GM10266 (cell line): Measurements from ENCODE around the gene FAM90A1.
A peak's percentile ranks its signal among the peaks of the same experiment; 100 is the strongest.
"Not testable (repeated sequence)": the region's sequence is repeated elsewhere in the genome, so short reads cannot be mapped to it uniquely, and the experiment has no call there.

Experiments used
- DNase-seq: peaks from one replicate; pipeline ENCODE4 v3.0.0; 2012; ENCODE audit errors: extremely low spot score

Gene FAM90A1, protein sequence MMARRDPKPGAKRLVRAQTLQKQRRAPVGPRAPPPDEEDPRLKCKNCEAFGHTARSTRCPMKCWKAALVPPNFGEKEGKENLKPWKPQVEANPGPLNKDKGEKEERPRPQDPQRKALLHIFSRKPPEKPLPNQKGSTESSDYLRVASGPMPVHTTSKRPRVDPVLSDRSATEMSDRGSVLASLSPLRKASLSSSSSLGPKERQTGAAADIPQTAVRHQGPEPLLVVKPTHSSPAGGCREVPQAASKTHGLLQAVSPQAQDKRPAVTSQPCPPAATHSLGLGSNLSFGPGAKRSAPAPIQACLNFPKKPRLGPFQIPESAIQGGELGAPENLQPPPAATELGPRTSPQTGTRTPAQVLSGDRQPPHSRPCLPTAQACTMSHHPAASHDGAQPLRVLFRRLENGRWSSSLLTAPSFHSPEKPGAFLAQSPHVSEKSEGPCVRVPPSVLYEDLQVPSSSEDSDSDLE

DNA sequence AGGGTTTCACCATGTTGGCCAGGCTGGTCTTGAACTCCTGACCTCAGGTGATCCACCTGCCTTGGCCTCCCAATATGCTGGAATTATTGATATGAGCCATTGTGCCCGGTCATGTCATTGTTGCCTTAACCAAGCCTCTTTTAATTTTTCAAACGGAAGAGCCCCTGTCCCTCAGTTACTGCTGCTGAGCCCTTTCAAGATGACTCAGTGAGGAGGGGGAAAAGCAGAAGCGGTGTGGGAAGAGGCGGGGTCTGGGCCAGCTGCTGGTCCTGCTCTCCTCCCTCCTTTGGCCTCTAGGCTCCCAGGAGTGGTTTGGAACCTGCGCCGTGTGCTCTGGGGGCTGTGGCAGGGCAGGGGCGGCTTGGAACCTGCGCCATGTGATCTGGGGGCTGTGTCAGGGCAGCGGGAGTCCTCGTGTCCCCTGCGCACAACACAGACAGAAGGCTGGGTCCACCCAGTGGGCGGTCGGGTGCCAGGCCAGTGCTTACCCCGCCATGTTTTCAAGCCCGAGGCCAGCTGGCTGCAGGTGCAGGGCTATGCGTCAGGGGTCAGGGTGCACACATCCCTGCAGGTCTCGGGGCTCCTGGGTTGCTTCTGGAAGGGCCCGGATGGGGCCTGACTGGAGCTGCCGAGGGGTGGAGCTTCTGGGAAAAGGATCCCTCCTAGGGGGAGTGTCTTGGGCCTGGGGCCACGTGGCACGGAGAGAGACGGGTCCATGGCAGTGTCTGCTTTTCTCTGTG is at the start of gene FAM90A1:
Gene FAM90A1, minus strand, starts transcription at position 627 of the 740 bp plus-strand sequence. CDS start 2,786 bp downstream, outside the sequence.
- peak; percentile 5 for DNase-seq

DNA sequence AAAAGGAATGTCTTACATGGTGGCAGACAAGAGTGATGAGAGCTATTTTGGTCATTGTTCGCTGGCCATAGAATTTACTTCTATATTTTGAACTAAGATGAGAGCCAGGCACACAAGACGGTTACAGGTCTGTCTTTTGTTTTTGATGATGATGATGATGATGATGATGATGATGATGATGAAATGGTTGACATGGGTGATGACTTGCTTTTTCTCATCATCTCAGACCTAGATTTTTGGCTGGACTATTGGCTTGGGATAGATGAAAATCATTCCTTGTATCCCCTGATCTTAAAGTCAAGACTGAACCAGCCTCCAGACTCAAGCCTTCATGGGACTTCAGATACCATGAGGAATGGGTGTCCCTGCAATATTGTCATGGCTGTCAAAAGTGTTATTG is 49.0 kb upstream of the FAM90A1 start:
- DNase-seq, result not testable (repeated sequence)

DNA sequence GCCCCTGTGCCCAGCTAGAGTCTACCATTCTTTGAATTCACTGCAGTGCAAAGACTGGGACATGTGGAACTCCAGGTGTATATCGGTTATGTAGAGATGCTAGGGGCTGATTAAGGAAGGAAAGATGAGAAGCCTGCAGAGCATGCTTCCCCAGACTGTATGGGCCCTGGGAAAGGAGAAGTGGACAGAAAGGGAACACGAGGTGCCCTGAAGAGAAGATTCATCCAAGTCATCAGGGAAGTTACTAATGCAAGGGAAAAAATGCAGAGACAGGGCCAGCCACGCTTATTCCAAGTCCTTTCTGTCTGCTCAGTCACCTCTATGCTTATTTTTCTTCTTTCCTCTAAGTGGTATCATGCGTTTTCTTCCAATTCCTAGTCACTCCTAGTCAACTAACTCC is 39.3 kb upstream of the FAM90A1 start:
- DNase-seq, result not testable (repeated sequence)

DNA sequence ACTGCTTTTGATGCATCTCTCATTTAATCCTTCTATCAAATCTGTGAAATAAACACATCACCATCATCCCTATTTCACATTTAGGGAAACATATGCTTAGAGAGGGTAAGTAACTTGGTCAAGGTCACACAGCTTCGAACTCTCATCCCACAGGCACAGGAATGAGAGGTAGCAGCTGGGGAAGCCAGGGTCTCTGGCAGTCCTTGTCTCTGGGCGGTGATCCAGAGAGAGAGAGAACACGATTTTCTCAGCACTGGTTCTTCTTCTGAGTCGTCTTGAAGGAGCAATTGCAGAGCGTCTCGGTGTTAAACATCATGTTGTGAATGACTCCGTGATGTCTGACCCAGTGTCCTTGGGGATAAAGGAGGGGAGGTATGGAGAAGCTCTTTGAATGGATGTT is 36.8 kb upstream of the FAM90A1 start:
- DNase-seq, result not testable (repeated sequence)

DNA sequence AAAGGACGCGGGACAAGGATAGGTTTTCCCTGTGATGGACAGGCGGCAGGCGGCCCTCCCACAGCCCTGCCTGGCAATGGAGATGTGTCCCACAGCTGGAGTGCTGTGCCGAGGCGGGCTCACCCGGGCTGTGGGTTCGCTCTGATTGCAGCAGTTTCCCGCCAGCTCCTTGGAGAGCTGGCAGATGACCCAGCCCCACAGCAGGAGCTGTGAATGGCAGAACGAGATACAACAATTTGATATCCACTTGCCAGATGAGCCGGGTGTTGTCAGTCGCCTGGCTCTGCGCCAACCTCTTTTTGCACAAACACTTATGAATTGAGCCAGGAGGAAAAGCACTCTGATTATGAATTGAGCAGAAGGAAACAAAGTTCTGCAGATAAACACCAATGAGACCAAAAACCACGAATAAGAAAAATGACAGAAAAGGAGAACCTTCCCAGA is 33.7 kb upstream of the FAM90A1 start:
- not testable (repeated sequence) for DNase-seq

DNA sequence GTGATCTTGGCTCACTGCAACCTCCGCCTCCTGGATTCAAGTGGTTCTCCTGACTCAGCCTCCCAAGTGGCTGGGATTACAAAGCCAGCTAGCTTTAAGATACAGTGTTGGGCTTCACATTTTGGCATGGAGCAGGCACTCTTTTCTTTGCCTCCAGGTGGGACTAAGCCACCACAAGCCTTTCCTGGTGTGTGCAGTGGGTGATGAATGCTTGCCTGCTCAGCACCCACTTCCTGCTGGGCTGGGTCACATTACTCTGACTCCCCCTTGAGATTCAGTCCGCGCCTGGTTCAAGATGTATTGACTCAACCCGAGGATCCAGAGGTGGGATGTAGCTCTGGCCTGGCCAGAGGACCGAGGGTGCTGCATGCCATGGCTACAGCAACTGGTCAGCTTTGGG is 28.9 kb upstream of the FAM90A1 start:
- DNase-seq, result not testable (repeated sequence)

DNA sequence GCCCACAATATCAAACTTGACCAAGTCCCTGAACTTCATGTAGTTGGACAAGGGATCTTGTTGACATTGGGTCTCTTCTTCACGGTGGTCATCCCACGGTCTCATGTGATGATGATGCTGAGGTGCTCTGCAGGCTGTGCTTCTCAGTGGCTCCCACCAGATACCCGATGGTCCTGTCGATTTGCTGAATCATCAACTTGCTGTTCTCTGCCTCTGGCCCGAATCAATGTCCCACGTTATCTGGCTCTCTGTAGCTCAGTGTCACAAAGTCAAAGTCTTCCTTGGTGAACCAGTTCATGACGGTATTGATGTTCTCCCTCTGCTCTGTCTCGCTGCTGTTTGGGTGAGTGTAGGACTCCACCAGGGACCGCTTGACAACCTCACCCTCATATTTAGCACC is 27.3 kb upstream of the FAM90A1 start:
- not testable (repeated sequence) for DNase-seq

DNA sequence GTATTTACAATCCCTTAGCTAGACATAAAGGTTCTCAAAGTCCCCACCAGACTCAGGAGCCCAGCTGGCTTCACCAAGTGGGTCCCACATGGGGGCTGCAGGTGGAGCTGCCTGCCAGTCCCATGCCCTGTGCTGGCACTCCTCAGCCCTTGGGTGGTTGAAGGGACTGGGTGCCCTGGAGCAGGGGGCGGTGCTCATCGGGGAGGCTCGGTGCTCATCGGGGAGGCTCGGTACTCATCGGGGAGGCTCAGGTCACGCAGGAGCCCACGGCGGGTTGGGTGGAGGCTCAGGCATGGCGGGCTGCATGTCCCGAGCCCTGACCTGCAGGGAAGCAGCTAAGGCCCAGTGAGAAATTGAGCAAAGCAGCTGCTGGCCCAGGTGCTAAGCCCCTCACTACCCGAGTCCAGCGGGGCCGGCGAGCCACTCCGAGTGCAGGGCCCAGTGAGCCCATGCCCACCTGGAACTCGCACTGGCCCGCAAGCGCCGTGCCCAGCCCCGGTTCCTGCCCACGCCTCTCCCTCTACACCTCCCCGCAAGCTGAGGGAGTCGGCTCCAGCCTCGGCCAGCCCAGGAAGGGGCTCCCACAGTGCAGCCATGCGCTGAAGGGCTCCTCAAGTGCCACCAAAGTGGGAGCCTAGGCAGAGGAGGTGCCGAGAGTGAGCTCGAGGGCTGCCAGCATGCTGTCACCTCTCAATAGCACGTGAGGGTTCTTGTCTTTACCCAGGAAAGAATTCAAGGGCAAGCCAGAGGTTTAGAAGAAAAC is 24.8 kb upstream of the FAM90A1 start:
- DNase-seq, result not testable (repeated sequence)

DNA sequence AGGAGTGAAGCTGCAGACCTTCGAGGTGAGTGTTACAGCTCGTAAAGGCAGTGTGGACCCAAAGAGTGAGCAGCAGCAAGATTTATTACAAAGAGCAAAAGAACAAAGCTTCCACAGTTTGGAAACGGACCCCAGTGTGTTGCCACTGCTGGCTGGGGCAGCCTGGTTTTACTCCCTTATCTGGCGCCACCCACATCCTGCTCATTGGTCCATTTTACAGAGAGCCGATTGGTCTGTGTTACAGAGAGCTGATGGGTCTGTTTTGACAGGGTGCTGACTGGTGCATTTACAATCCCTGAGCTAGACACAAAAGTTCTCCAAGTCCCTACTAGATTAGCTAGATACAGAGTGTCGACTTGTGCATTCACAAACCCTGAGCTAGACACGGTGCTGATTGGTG is 24.2 kb upstream of the FAM90A1 start:
- DNase-seq, result not testable (repeated sequence)

DNA sequence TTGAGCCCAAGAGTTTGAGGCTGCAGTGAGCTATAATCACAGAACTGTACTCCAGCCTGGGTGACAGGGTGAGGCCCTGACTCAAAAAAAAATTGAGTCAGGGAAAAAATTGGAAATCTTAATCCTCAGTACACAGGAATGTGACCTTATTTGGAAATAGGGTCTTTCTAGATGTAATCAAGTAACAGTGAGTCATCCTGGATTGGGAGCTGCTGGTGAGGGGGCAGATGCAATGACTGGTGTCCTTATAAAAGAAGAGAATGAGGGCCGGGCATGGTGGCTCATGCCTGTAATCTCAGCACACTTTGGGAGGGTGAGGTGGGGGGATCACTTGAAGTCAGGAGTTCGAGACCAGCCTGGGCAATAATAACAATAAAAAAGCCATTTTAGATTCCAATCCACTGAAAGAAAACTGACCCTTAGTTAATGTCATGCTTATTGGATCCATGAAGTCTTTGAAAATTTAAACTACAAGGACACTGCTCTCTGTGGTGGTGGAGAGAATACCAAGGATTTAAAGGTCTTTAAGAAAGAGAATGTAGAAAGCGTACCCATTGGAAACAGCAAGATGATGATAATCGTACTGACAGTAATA is 19.6 kb upstream of the FAM90A1 start:
- DNase-seq, result not testable (repeated sequence)

DNA sequence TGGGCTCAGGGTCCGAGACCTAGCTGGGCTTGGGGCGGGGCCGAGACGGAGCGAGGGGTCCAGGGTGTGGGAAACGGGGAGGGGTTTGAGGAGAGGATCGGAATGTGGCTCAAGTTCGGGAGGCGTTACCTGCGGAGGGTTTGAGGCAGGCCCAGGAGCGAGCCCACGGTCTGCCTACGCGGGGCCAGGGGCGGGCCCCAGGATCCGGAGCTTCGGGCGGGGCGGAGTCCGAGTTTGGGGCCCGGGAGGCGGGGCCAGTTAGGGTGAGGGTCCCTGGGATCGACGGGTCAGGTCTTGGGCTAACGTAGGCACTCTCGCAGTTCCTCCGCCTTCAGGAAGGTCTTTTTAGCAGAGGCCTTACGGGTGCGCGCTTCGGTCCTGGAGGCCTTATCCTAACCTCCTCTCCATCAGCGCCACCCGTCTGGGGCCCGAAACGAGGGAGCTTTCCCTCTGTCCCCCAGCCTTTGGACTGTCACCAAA is 16.3 kb upstream of the FAM90A1 start:
- peak; percentile 24 for DNase-seq

DNA sequence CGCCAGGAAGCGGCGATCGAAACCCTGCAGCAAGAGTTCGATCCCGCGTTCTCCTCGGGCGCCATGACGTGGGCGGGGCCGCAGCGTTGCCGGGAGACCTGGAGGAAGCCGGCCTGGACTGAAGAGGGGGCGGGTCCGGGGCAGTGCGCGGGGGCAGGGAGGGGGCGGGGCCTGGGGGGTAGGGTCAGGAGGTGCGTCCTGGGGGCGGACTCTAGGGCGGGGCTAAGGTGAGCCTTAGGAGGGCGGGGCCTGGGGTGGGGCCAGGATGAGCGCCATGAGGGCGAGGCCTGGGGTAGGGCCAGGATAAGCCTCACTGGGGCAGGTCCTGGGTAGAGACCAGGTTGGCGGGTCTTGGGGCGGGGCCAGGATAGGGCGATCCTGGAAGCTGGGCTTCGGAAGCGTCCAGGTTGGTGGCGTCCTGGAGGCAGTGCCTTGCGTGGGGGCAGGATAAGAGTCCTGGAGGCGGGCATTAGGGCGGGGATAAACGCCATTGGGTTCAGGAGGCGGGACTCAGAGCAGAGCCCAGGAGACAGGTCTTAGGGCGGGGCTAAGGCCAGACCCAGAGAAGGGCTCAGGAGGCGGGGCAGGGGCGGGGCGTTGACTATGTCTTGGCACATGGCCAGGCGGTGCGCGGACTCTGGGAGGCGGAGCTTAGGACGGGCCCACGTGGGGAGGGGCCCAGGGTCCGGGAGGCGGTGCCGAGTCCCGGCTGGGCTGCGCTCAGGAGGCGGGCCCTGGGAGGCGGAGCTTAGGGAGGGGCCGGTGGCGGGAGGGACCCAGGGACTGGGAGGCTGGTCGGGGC is 15.7 kb upstream of the FAM90A1 start:
- DNase-seq, result peak; percentile 93

DNA sequence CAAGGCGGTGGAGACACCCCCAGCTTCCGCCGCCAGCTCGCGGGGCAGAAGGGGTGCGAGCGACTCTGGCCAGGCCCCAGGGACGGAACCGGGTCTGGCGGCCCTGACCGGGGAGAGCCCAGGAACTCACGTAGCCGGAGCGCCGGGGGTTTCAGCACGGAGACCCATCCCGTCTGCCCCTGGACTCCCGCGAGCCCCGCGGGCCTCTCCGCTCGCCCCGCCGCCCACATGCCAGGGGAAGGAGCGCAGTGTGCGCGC is 15.1 kb upstream of the FAM90A1 start:
- DNase-seq, result not testable (repeated sequence)

DNA sequence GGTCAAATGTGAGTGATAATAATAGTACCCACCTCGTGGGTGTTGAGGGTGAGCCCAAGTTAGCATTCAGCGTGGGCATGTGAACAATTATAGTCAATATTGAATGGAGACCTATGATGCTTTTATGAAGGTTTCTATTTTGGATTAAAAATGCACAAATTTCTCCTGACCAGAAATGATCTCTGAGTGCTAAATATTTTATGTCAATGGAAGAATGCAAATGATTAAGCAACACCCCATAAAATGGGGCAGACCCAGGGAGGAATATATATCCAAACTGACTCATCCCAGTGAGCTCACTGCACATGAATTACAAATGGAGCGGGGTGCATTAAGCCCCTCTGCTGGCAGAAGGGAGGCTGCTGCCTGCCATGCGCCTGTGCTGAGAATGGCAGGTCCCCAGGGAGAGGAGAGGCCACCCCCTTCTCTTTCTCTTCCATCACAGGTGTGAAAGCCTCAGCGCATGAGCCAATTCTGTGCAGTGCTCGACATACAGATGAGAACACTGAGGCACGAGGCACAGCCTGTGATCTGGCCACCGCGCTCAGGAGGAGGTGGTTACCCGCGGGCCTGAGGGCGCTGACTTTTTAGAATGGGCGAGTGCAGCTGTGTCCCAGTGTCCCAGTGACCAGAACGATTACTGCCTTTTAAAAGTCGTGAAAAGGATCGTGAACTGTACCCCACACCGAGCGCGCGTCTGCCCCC is 14.7 kb upstream of the FAM90A1 start:
- DNase-seq, result peak; percentile 5

DNA sequence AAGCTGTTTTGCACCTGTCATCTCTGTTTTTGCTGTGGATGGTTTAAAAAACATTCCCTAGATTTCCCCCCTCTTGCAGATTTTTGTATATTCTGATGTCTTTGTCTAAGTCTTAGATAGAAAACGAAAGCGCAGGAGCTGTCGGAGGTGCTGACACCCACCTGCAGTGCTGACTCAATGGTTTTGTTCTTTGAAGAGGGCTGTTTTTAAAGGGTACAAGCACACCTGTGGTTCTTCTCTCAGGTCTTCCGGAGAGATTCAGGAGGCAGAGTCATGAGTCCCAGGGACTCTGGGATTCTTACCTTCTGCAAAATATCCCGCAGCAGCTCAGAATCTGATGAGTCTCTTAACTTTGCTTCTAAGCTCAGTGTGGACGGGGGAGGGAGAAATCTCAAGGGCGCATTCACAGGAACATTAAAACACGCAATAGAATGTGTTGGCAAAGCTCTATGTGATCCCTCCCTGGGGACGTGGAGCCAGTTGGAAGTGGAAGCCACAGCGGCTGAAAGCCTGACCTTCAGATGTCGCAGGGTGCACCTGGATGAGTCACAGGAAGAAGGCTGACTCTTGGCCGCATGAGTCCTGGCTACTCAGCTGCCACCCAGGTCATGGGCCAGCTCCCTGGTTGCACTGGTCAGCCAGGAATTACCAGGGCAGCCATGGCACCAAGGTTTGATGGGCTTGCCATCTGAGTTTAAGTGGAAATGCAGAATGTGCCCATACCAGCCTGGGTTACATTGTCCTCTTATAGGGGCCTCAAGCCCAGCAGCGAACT is 13.1 kb upstream of the FAM90A1 start:
- not testable (repeated sequence) for DNase-seq

DNA sequence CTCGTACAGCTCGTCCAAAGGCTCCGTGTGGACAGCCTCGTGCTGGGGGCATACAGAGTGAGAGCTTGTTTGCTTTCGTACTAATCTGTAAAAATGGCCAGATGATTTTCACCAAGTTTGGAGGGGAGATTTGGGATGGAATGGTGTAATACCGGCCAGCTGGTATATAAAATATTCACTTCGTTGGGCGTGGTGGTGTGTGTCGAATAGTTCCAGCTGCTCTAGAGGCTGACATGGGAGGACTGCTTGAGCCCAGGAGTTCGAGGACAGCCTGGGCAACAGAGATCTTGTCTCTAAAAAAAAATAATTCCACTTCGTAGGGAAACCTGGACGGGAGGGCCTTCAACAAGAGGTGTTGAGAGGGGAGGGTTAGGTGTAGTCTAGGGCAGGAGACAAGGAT is 9.6 kb upstream of the FAM90A1 start:
- not testable (repeated sequence) for DNase-seq

DNA sequence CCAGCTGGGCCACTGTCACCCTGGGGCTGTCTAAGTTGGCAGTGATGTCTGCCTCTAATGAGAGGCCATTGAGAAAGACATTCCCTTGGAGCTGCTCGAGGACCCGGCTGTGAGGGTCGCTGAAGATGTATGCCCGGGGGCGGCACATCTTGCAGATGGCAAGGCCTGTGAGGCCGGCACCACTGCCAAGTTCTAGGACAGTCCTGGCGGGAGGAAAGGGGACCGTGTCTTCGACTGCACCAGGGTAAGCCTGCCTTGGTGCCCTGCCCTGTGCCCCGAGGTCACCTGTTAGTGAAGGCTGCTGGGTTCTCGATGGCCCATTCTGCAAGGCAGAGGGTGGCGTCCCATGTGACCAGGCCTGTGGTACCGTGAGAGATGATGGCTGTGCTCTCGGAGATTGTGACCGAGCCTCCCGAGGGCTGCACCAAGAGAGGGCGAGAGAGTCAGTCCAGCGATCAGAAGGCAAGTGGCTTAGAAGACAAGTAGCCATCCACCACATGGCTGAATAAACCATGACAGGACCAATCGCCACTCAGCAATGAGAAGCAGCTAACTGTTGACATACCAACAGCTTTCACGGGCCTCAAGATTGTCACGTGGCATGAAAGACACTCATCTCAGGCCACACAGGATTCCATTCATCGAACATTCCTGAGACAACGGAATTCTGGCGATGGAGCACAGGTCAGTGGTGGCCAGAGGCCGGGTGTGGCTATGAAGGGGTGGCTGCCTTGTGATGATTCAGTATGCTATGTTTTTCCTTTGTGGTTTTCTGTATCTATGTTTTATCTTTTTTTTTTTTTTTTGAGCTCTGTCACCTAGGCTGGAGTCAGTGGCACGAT is 8.1 kb upstream of the FAM90A1 start:
- not testable (repeated sequence) for DNase-seq

DNA sequence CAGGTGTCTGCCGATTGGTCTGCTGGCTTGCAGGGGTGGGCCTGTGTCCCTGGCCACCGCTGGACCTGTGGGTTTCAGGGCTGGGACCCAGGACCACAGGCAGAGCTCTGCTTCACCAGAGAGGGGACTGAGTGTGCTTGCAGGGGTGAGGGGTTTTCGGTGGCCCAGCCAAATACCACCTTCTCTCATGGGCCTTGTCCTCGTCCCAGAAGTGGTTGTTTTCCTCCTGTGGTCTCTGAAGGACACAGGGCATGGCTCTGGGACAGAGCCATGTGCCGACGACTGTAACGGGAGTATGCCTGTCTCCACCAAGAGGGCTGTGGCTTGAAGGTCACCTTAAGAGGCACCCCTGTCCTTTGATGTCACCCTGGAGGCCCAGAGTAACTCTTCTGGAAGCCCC is 7.3 kb upstream of the FAM90A1 start:
- not testable (repeated sequence) for DNase-seq
